T-helper 17 cell (primary cell): ENCODE measurements around the gene BOLA3. TPM values are rescaled to one million over a fixed set of nuclear protein-coding genes. Genes with fewer than 3 reads are reported as not detected.
A peak's percentile ranks its signal among the peaks of the same experiment; 100 is the strongest.

ENCODE experiments used
- ATAC-seq: fragments of 150-1000 bp; cut with Tn5 transposase; 2 replicates; pipeline ENCODE4 v1.10.0; 2021; ENCODE audit warnings: mild to moderate bottlenecking, moderate library complexity
- DNase-seq, 3 donors: peaks; one replicate each; pipeline versions ENCODE4 v3.0.0 to v3.0.0-alpha.2; 2020 to 2021
- H3K9me3 ChIP-seq: one replicate; pipeline ENCODE4 v1.7.0; 2013; ENCODE audit warnings: low read length, mild to moderate bottlenecking; ENCODE audit not compliant: control insufficient read depth, poor library complexity, severe bottlenecking
- H3K27ac Mint-ChIP-seq: one replicate; pipeline ENCODE4 v1.8.0; 2022; ENCODE audit warnings: mild to moderate bottlenecking, moderate library complexity, mixed read lengths
- H3K27me3 Mint-ChIP-seq: one replicate; pipeline ENCODE4 v1.8.0; 2022; ENCODE audit warnings: mixed read lengths
- H3K36me3 Mint-ChIP-seq: one replicate; pipeline ENCODE4 v1.8.0; 2022; ENCODE audit warnings: low read depth, mixed read lengths
- H3K4me1 Mint-ChIP-seq: one replicate; pipeline ENCODE4 v1.8.0; 2022; ENCODE audit warnings: mild to moderate bottlenecking, mixed read lengths
- H3K4me3 Mint-ChIP-seq: one replicate; pipeline ENCODE4 v1.8.0; 2022; ENCODE audit warnings: mild to moderate bottlenecking, moderate library complexity, mixed read lengths
- total RNA-seq, 4 donors: library from RNA in 2 of 4; stranded (reverse) in 2 of 4; gene quantifications; one replicate each; pipeline ENCODE4 v1.2.3 and lab custom pipeline; 2022 to 2026

BOLA3 gene
- total RNA-seq, 2 donors from 2014 or later, result 15.5 to 23.3 TPM

DNA sequence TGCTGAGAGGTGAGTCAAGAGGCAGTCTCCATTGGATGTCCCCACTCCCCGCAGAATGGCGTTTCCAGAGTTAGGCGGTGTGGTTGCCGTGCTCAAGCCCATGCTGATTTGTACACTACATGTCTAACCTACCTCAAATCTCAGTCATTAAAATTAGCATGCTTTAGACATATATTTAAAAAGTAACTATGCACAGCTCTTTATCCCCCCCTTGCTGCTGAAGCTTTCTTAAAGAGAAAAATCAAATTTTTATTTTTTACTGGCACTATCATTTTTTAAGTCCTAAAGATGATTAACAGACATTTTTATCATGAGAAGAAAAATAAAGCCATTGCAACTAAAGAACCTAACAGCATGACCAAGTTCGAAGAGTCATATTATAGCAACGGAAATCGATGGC lies 42.9 kb downstream of the BOLA3 start:
- no peaks in the 10 kb centered on the region for H3K9me3 ChIP-seq
- ATAC-seq (no peak), DNase-seq (no peak)
- H3K27me3 Mint-ChIP-seq, result no peaks in the 10 kb centered on the region
- H3K36me3 Mint-ChIP-seq, result peaks cover 7% of the 10 kb centered on the region
- H3K4me1 Mint-ChIP-seq, result peaks cover 4% of the 10 kb centered on the region
- H3K27ac Mint-ChIP-seq, result no peak overlapping the region
- H3K4me3 Mint-ChIP-seq, result no peak overlapping the region

DNA sequence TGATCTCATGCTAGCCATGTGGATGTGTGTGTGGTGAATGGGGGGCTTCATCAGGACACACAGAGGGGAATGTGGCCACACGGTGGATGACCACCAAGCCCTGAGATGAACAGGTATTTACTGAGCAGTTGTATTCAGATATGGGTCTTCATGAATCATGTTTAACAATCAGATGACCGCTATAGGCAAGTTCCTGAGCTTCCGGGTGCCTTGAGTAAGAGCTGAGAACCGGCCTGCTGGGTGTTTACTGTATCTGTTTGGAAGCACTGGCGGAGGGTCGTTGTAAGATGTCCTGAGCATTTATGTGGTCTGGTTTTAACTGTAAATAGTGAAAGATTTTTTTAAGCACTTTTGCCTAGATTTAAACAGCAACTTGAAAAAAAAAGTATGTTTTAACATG lies 43.9 kb downstream of the BOLA3 start:
- no peaks in the 10 kb centered on the region for H3K27me3 Mint-ChIP-seq

DNA sequence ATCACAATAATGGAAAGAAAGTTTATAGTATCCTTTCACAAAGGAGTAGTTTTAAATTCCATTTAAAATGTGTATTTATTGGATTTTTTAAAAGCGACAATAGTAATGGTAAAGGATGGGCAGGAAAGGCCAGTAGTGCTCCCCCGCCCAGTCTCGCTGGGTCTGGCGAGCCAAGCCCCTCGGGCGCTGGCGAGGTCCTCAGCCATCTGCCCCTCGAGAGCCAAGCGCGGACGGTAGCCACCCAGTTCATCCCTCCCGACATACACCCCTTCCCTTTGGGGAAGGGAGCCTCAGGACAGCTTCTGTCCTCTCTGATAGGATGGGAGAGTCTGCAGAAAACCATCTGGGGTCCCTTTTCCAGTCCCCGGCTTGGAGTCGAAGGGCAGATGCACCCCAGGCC lies 45.2 kb downstream of the BOLA3 start:
- no peaks in the 10 kb centered on the region for H3K9me3 ChIP-seq
- Mint-ChIP-seq H3K27ac (peak overlapping the region; percentile 6), H3K4me3 (no peak overlapping the region), H3K36me3 (peaks cover 9% of the 10 kb centered on the region), H3K27me3 (no peaks in the 10 kb centered on the region), H3K4me1 (peaks cover 2% of the 10 kb centered on the region)
- ATAC-seq (no peak), DNase-seq (no peak)

More for the DNA sequence above, 43.9 kb downstream of the BOLA3 start:
- peaks cover 9% of the 10 kb centered on the region for H3K36me3 Mint-ChIP-seq
- DNase-seq, result no peak
- no peaks in the 10 kb centered on the region for H3K9me3 ChIP-seq
- no peak for ATAC-seq
- H3K4me3 Mint-ChIP-seq, result no peak overlapping the region
- no peak overlapping the region for H3K27ac Mint-ChIP-seq
- H3K4me1 Mint-ChIP-seq, result peaks cover 2% of the 10 kb centered on the region

DNA sequence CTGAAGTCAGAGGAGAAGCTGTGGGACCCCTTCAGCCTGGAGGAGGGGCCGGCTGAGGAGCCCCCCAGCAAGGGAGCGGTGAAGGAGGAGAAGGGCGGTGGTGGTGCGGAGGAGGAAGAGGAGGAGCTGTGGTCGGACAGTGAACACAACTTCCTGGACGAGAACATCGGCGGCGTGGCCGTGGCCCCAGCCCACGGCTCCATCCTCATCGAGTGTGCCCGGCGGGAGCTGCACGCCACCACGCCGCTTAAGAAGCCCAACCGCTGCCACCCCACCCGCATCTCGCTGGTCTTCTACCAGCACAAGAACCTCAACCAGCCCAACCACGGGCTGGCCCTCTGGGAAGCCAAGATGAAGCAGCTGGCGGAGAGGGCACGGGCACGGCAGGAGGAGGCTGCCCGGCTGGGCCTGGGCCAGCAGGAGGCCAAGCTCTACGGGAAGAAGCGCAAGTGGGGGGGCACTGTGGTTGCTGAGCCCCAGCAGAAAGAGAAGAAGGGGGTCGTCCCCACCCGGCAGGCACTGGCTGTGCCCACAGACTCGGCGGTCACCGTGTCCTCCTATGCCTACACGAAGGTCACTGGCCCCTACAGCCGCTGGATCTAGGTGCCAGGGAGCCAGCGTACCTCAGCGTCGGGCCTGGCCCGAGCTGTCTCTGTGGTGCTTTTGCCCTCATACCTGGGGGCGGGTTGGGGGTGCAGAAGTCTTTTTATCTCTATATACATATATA lies 46.0 kb downstream of the BOLA3 start:
- Mint-ChIP-seq H3K27me3 (no peaks in the 10 kb centered on the region), H3K36me3 (peaks cover 9% of the 10 kb centered on the region), H3K4me1 (peaks cover 2% of the 10 kb centered on the region), H3K4me3 (no peak overlapping the region), H3K27ac (no peak overlapping the region)
- no peaks in the 10 kb centered on the region for H3K9me3 ChIP-seq
- DNase-seq (no peak), ATAC-seq (no peak)

DNA sequence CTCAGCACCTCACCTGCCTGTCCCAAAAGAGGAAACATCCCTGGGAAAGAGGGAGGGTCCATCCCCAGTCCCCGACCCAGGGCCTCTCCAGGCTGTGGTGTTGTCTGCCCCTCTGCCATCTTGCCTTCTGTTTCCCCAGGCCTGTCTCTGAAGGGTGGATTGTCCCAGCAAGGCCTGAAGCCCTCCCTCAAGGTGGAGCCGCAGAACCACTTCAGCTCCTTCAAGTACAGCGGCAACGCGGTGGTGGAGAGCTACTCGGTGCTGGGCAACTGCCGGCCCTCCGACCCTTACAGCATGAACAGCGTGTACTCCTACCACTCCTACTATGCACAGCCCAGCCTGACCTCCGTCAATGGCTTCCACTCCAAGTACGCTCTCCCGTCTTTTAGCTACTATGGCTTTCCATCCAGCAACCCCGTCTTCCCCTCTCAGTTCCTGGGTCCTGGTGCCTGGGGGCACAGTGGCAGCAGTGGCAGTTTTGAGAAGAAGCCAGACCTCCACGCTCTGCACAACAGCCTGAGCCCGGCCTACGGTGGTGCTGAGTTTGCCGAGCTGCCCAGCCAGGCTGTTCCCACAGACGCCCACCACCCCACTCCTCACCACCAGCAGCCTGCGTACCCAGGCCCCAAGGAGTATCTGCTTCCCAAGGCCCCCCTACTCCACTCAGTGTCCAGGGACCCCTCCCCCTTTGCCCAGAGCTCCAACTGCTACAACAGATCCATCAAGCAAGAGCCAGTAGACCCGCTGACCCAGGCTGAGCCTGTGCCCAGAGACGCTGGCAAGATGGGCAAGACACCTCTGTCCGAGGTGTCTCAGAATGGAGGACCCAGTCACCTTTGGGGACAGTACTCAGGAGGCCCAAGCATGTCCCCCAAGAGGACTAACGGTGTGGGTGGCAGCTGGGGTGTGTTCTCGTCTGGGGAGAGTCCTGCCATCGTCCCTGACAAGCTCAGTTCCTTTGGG lies 47.2 kb downstream of the BOLA3 start:
- ATAC-seq, result no peak
- Mint-ChIP-seq H3K27me3 (no peaks in the 10 kb centered on the region), H3K4me1 (peaks cover 2% of the 10 kb centered on the region), H3K4me3 (peak overlapping the region; percentile 57), H3K27ac (peak overlapping the region; percentile 14), H3K36me3 (peaks cover 9% of the 10 kb centered on the region)
- H3K9me3 ChIP-seq, result no peaks in the 10 kb centered on the region
- DNase-seq, result no peak

GRCh38 chr2:74099835-74100234 lies 47.9 kb downstream of the BOLA3 start:
- Mint-ChIP-seq H3K36me3 (peaks cover 9% of the 10 kb centered on the region), H3K4me1 (peaks cover 2% of the 10 kb centered on the region), H3K27ac (no peak overlapping the region)

GRCh38 chr2:74099271-74099670 lies 48.4 kb downstream of the BOLA3 start:
- H3K4me1 Mint-ChIP-seq, result peaks cover 5% of the 10 kb centered on the region
- no peaks in the 10 kb centered on the region for H3K9me3 ChIP-seq
- H3K4me3 Mint-ChIP-seq, result no peak overlapping the region
- no peaks in the 10 kb centered on the region for H3K27me3 Mint-ChIP-seq
- H3K27ac Mint-ChIP-seq, result no peak overlapping the region
- no peak for ATAC-seq
- no peak for DNase-seq
- H3K36me3 Mint-ChIP-seq, result peaks cover 9% of the 10 kb centered on the region

More at GRCh38 chr2:74099835-74100234, 47.9 kb downstream of the BOLA3 start:
- DNase-seq (no peak), ATAC-seq (no peak)
- no peaks in the 10 kb centered on the region for H3K9me3 ChIP-seq
- Mint-ChIP-seq H3K4me3 (no peak overlapping the region), H3K27me3 (no peaks in the 10 kb centered on the region)

DNA sequence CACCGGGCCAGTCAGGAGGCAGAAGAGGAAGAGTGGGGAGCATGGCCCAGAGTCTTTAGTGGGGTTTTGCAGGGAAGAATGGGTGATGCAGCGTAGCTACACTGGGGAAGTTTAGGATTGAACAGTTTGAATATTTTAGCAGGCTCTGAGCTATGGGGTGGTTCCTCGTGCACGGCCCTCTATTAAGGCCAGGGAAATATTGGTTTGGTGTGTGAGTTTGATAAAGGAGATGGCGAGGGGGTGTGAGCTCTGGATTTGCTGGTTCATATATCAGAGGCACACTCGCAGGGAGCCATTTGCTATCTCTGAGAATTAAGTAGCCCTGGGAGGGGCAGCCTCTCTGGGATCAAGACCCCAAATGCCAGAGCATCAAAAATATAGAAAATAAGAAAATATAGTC lies 50.1 kb downstream of the BOLA3 start:
- peak overlapping the region; percentile 47 for H3K27ac Mint-ChIP-seq
- no peaks in the 10 kb centered on the region for H3K27me3 Mint-ChIP-seq
- peaks cover 7% of the 10 kb centered on the region for H3K4me1 Mint-ChIP-seq
- no peak for ATAC-seq
- no peak overlapping the region for H3K4me3 Mint-ChIP-seq
- no peaks in the 10 kb centered on the region for H3K9me3 ChIP-seq
- peaks cover 12% of the 10 kb centered on the region for H3K36me3 Mint-ChIP-seq
- DNase-seq, result no peak

GRCh38 chr2:74096052-74096451 lies 51.7 kb downstream of the BOLA3 start:
- Mint-ChIP-seq H3K27me3 (no peaks in the 10 kb centered on the region), H3K4me3 (no peak overlapping the region), H3K27ac (no peak overlapping the region), H3K4me1 (peaks cover 7% of the 10 kb centered on the region), H3K36me3 (peaks cover 14% of the 10 kb centered on the region)
- ATAC-seq, result no peak
- DNase-seq, result no peak
- H3K9me3 ChIP-seq, result no peaks in the 10 kb centered on the region

DNA sequence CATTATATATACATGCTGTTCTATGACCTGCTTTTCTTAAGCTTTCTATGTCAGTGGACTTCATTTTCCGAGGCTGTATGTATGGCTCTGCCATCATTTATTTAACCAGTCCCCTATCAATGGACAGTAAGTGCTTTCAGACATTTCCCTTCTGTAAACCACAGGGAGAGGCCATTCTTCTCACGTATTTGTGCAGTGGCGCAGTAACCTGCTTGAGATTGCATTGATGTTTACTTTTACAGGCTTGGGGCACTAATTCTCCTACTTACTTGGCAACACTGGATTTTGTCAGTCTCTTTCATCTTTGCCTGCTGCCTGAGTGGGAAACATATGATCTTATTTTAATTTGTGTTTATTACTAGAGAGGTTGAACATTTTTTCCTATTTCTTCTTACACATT lies 52.1 kb downstream of the BOLA3 start:
- Mint-ChIP-seq H3K4me3 (no peak overlapping the region), H3K27me3 (no peaks in the 10 kb centered on the region), H3K36me3 (peaks cover 12% of the 10 kb centered on the region)

GRCh38 chr2:74094291-74094690 lies 53.4 kb downstream of the BOLA3 start:
- no peaks in the 10 kb centered on the region for H3K27me3 Mint-ChIP-seq
- no peaks in the 10 kb centered on the region for H3K9me3 ChIP-seq
- DNase-seq, result no peak
- no peak overlapping the region for H3K4me3 Mint-ChIP-seq
- peaks cover 9% of the 10 kb centered on the region for H3K36me3 Mint-ChIP-seq
- H3K27ac Mint-ChIP-seq, result peak overlapping the region; percentile 19
- peaks cover 7% of the 10 kb centered on the region for H3K4me1 Mint-ChIP-seq
- ATAC-seq, result no peak

More for the DNA sequence above, 52.1 kb downstream of the BOLA3 start:
- Mint-ChIP-seq H3K4me1 (peaks cover 7% of the 10 kb centered on the region), H3K27ac (no peak overlapping the region)
- no peaks in the 10 kb centered on the region for H3K9me3 ChIP-seq
- ATAC-seq, result no peak
- DNase-seq, result no peak

- H3K4me1 Mint-ChIP-seq, result peaks cover 7% of the 10 kb centered on the region
- DNase-seq (no peak), ATAC-seq (no peak)
- H3K36me3 Mint-ChIP-seq, result peaks cover 8% of the 10 kb centered on the region
- H3K4me3 Mint-ChIP-seq, result no peak overlapping the region
- H3K27me3 Mint-ChIP-seq, result no peaks in the 10 kb centered on the region
- H3K9me3 ChIP-seq, result no peaks in the 10 kb centered on the region
- H3K27ac Mint-ChIP-seq, result no peak overlapping the region
These were observed 53.9 kb downstream of the BOLA3 start for GRCh38 chr2:74093840-74094239.

GRCh38 chr2:74093426-74093825 lies 54.3 kb downstream of the BOLA3 start:
- no peak overlapping the region for H3K4me3 Mint-ChIP-seq
- no peak for ATAC-seq
- no peak overlapping the region for H3K27ac Mint-ChIP-seq
- no peaks in the 10 kb centered on the region for H3K9me3 ChIP-seq
- peaks cover 7% of the 10 kb centered on the region for H3K4me1 Mint-ChIP-seq
- no peak for DNase-seq
- peaks cover 8% of the 10 kb centered on the region for H3K36me3 Mint-ChIP-seq
- H3K27me3 Mint-ChIP-seq, result no peaks in the 10 kb centered on the region
